Neural crest cell (in vitro differentiated cells): ENCODE measurements around the gene KIAA2012. TPM values are rescaled to one million over a fixed set of nuclear protein-coding genes. Genes with fewer than 3 reads are reported as not detected.

Source experiments
- DNase-seq: peaks from one replicate; pipeline ENCODE4 v3.0.0; 2021; ENCODE audit warnings: low read depth, mixed read lengths, low spot score
- H3K27ac Mint-ChIP-seq: one replicate; pipeline ENCODE4 v1.8.0; 2021; ENCODE audit warnings: mild to moderate bottlenecking, mixed read lengths; ENCODE audit not compliant: unreplicated experiment
- H3K27me3 Mint-ChIP-seq: 2 replicates; pipeline ENCODE4 v1.8.0; 2021; ENCODE audit warnings: low read depth, mild to moderate bottlenecking, mixed read lengths
- H3K36me3 Mint-ChIP-seq: 2 replicates; pipeline ENCODE4 v1.8.0; 2021; ENCODE audit warnings: low read depth, mild to moderate bottlenecking, mixed read lengths
- H3K4me1 Mint-ChIP-seq: 2 replicates; pipeline ENCODE4 v1.8.0; 2021; ENCODE audit warnings: mixed read lengths
- H3K4me3 Mint-ChIP-seq: one replicate; pipeline ENCODE4 v1.8.0; 2021; ENCODE audit warnings: mild to moderate bottlenecking, mixed read lengths
- H3K9me3 Mint-ChIP-seq: 2 replicates; pipeline ENCODE4 v1.8.0; 2021; ENCODE audit warnings: mixed read lengths
- CTCF ChIP-seq: fragments of 200-600 bp; sonication (generic); conservative IDR thresholded peaks from 2 replicates; pipeline ENCODE4 v1.5.0; 2021; ENCODE audit warnings: antibody characterized with exemption, mild to moderate bottlenecking
- total RNA-seq: library from RNA; stranded (reverse); gene quantifications from 2 replicates; pipeline ENCODE4 v1.2.1, GENCODE V29; 2021

The KIAA2012 gene
- total RNA-seq, 1 donor from 2014 or later: 0.07 TPM

- H3K4me3 Mint-ChIP-seq: peak overlapping the region; percentile 96
- H3K27me3 Mint-ChIP-seq: peaks cover 4% of the 10 kb centered on the region
- peaks cover 41% of the 10 kb centered on the region for H3K4me1 Mint-ChIP-seq
- H3K36me3 Mint-ChIP-seq: no peaks in the 10 kb centered on the region
- no peak for TF ChIP-seq CTCF
- no peaks in the 10 kb centered on the region for H3K9me3 Mint-ChIP-seq
- no peak overlapping the region for H3K27ac Mint-ChIP-seq
- no peak for DNase-seq
Observed at GRCh38 chr2:202030691-202031090, 42.4 kb upstream of the KIAA2012 start.

- H3K4me3 Mint-ChIP-seq: peak overlapping the region; percentile 96
- peaks cover 37% of the 10 kb centered on the region for H3K4me1 Mint-ChIP-seq
- no peak for DNase-seq
- peak overlapping the region; percentile 100 for H3K27ac Mint-ChIP-seq
- H3K36me3 Mint-ChIP-seq: no peaks in the 10 kb centered on the region
- no peak for TF ChIP-seq CTCF
- no peaks in the 10 kb centered on the region for H3K9me3 Mint-ChIP-seq
- peaks cover 4% of the 10 kb centered on the region for H3K27me3 Mint-ChIP-seq
Observed at GRCh38 chr2:202031246-202031951, 41.7 kb upstream of the KIAA2012 start.

GRCh38 chr2:202032846-202033316 lies 40.2 kb upstream of the KIAA2012 start:
- Mint-ChIP-seq H3K27me3 (peaks cover 4% of the 10 kb centered on the region), H3K4me3 (peak overlapping the region; percentile 96), H3K27ac (peak overlapping the region; percentile 100), H3K4me1 (peaks cover 32% of the 10 kb centered on the region), H3K36me3 (no peaks in the 10 kb centered on the region), H3K9me3 (no peaks in the 10 kb centered on the region)
- peak; percentile 70 for DNase-seq
- TF ChIP-seq CTCF: no peak

GRCh38 chr2:202033317-202034248 lies 39.5 kb upstream of the KIAA2012 start, which contains the start of gene FZD7:
FZD7 (plus strand) TSS chr2:202033855; CDS start chr2:202034648, 793 bp downstream.
- H3K27ac Mint-ChIP-seq: peak within 1 kb of the TSS; percentile 100
- peaks cover 2% of the 10 kb centered on the region for H3K36me3 Mint-ChIP-seq
- H3K9me3 Mint-ChIP-seq: no peaks in the 10 kb centered on the region
- peaks cover 4% of the 10 kb centered on the region for H3K27me3 Mint-ChIP-seq
- peak within 1 kb of the TSS; percentile 96 for H3K4me3 Mint-ChIP-seq
- peak; percentile 87 for DNase-seq
- TF ChIP-seq CTCF: peak; percentile 34
- peaks cover 32% of the 10 kb centered on the region for H3K4me1 Mint-ChIP-seq

GRCh38 chr2:202034249-202035088 lies 38.6 kb upstream of the KIAA2012 start:
- H3K4me3 Mint-ChIP-seq: peak overlapping the region; percentile 86
- no peak overlapping the region for H3K27ac Mint-ChIP-seq
- no peak for TF ChIP-seq CTCF
- peak; percentile 30 for DNase-seq
- H3K27me3 Mint-ChIP-seq: peaks cover 4% of the 10 kb centered on the region
- peaks cover 31% of the 10 kb centered on the region for H3K4me1 Mint-ChIP-seq
- H3K36me3 Mint-ChIP-seq: peaks cover 2% of the 10 kb centered on the region
- H3K9me3 Mint-ChIP-seq: no peaks in the 10 kb centered on the region
